AG09309 (cell line): Measurements from ENCODE around the gene SPNS1.

Experiments
- DNase-seq: peaks from one replicate; pipeline ENCODE4 v3.0.0-alpha.2; 2010; ENCODE audit warnings: low read depth
- H3K4me3 ChIP-seq: 2 replicates; pipeline ENCODE4 v1.5.1; 2011; ENCODE audit warnings: mild to moderate bottlenecking, low read depth, low read length, moderate library complexity; ENCODE audit not compliant: control insufficient read depth
- TF ChIP-seq, protein P1 (sequence below): IDR thresholded peaks from 2 replicates; pipeline ENCODE4 v1.5.1; 2011; ENCODE audit warnings: mild to moderate bottlenecking, low read depth, low read length, inconsistent platforms; ENCODE audit not compliant: insufficient read depth, control insufficient read depth; ENCODE audit errors: missing control alignments

The SPNS1 gene

GRCh38 chr16:29011851-29012250, 37.3 kb downstream of the SPNS1 start:
- no peak for DNase-seq
- H3K4me3 ChIP-seq = no peak overlapping the region
- TF ChIP-seq, protein P1, sequence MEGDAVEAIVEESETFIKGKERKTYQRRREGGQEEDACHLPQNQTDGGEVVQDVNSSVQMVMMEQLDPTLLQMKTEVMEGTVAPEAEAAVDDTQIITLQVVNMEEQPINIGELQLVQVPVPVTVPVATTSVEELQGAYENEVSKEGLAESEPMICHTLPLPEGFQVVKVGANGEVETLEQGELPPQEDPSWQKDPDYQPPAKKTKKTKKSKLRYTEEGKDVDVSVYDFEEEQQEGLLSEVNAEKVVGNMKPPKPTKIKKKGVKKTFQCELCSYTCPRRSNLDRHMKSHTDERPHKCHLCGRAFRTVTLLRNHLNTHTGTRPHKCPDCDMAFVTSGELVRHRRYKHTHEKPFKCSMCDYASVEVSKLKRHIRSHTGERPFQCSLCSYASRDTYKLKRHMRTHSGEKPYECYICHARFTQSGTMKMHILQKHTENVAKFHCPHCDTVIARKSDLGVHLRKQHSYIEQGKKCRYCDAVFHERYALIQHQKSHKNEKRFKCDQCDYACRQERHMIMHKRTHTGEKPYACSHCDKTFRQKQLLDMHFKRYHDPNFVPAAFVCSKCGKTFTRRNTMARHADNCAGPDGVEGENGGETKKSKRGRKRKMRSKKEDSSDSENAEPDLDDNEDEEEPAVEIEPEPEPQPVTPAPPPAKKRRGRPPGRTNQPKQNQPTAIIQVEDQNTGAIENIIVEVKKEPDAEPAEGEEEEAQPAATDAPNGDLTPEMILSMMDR = no peak

- no peak for DNase-seq
- TF ChIP-seq, protein P1 = no peak
- H3K4me3 ChIP-seq = no peak overlapping the region
These were observed 38.5 kb downstream of the SPNS1 start for GRCh38 chr16:29012913-29013553.

GRCh38 chr16:29014561-29015069, 40.0 kb downstream of the SPNS1 start:
- no peak for DNase-seq
- TF ChIP-seq, protein P1 = no peak
- H3K4me3 ChIP-seq = no peak overlapping the region

GRCh38 chr16:29022196-29022595, 47.6 kb downstream of the SPNS1 start:
- H3K4me3 ChIP-seq = no peak overlapping the region
- TF ChIP-seq, protein P1 = no peak

DNA sequence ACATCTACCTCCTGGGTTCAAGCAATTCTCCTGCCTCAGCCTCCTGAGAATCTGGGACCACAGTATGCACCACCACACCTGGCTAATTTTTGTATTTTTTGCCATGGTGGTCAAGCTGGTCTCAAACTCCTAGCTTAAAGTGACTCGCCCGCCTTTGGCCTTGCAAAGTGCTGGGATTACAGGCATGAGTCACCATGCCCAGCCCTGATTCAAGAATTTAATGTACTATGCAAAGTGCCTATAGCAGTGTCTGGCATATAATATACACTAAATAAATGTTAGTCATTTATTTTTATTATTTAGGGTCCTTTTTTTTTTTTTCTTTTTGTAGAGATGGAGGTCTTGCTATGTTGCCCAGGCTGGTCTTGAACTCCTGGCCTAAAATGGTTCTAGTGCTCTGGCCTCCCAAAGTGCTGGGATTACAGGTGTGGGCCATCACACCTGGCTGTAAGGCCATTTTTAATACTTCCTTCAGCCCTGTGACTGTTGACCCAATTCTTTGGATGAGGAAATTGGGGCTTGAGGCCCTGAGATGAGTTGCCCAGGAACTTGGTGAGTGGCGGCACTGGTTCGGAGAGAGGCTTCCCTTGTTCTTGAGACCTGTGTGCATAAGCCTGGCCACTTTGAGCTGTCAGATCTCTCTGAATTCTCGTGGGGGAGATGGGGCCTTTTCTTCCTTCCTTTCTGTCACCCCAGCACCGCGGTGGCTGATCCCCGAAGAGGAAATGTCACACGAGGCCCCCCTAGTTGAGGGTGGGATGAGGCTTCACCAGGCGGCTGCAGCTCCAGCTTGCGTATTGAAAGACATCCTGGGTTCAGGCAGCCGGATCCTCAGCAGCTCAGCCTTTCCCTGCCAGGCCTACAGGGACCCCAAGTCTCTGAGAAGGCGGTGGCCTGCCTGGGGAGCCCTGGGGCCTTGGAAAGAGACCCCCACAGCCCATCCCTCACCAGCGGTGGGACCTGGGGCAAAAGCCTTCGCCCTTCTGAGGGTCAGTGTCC, 49.0 kb downstream of the SPNS1 start:
- TF ChIP-seq, protein P1 = no peak
- no peak for DNase-seq
- no peak overlapping the region for H3K4me3 ChIP-seq

More at GRCh38 chr16:29022196-29022595, 47.6 kb downstream of the SPNS1 start:
- no peak for DNase-seq

- no peak overlapping the region for H3K4me3 ChIP-seq
- TF ChIP-seq, protein P1 = no peak
- DNase-seq = no peak
These were observed 49.7 kb downstream of the SPNS1 start for GRCh38 chr16:29024278-29024677.
